Peyer's patch (tissue), 4 donors: ENCODE results near the gene HTATSF1.

Source experiments
- POLR2A ChIP-seq, 2 donors: fragments of 450-650 bp; IDR thresholded peaks; one replicate each; pipeline ENCODE4 v1.5.1; 2017; ENCODE audit warnings: antibody characterized with exemption in 2 of 2, mild to moderate bottlenecking in 2 of 2, moderate library complexity in 2 of 2
- TF ChIP-seq, protein P1 (sequence below), 6 experiments: fragments of 450-650 bp in 4 of 6; fragments of 200-600 bp in 2 of 6; sonication (generic) in 1 of 6; IDR thresholded peaks; one replicate each; pipeline ENCODE4 v1.5.1; 2017 to 2019; ENCODE audit warnings: antibody characterized with exemption in 6 of 6, mild to moderate bottlenecking in 3 of 6, moderate library complexity in 1 of 6

DNA sequence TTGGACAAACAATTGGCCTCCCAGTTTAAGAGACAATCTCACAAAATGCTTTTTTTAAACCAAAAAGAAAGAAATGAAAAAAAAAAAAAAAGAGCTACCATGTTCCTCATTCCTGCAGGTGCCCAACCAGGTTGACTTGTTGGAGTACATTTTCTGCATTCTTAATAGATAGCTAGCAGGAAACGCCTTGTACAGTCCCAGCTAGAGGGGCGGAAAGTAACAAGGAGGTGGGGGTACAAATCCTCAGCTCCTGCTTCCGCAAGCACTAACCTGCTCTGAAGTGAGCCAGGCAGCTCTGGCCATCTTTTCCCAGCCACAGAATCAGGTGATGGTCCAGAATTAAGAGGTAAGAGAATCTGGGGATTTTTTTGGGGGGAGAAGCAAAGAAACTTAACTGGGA, 34.6 kb downstream of the HTATSF1 start, which contains the start of gene VGLL1:
- TF ChIP-seq, protein P1, sequence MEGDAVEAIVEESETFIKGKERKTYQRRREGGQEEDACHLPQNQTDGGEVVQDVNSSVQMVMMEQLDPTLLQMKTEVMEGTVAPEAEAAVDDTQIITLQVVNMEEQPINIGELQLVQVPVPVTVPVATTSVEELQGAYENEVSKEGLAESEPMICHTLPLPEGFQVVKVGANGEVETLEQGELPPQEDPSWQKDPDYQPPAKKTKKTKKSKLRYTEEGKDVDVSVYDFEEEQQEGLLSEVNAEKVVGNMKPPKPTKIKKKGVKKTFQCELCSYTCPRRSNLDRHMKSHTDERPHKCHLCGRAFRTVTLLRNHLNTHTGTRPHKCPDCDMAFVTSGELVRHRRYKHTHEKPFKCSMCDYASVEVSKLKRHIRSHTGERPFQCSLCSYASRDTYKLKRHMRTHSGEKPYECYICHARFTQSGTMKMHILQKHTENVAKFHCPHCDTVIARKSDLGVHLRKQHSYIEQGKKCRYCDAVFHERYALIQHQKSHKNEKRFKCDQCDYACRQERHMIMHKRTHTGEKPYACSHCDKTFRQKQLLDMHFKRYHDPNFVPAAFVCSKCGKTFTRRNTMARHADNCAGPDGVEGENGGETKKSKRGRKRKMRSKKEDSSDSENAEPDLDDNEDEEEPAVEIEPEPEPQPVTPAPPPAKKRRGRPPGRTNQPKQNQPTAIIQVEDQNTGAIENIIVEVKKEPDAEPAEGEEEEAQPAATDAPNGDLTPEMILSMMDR (IDR thresholded peaks at IDR 0.05) = no peak
- TF ChIP-seq POLR2A (IDR thresholded peaks at IDR 0.05) = no peak
